Stomach (tissue), 19 donors: ENCODE data around the gene TMEM138. TPM values are rescaled to one million over a fixed set of nuclear protein-coding genes. Genes with fewer than 3 reads are reported as not detected.
A peak's percentile ranks its signal among the peaks of the same experiment; 100 is the strongest.

Experiments
- DNase-seq, 2 donors: peaks; one replicate each; pipeline versions ENCODE4 v3.0.0 to v3.0.0-alpha.2; 2013 to 2019
- H3K27ac ChIP-seq, 5 donors: fragments of 200-600 bp in 4 of 5; sonication (generic) in 4 of 5; one replicate each; pipeline ENCODE4 v1.5.1; 2013 to 2019; ENCODE audit warnings: mild to moderate bottlenecking in 1 of 5, moderate library complexity in 1 of 5
- H3K27me3 ChIP-seq, 3 donors: fragments of 200-600 bp; sonication (generic); one replicate each; pipeline ENCODE4 v1.5.1; 2017 to 2019; ENCODE audit warnings: mixed run types in 1 of 3
- H3K36me3 ChIP-seq, 4 donors: fragments of 200-600 bp; sonication (generic); 1 replicate in 3 of 4; 2 replicates in 1 of 4; pipeline ENCODE4 v1.5.1; 2016 to 2019
- H3K4me1 ChIP-seq, 4 donors: fragments of 200-600 bp; sonication (generic); one replicate each; pipeline ENCODE4 v1.5.1; 2016 to 2019
- H3K4me3 ChIP-seq, 4 donors: fragments of 200-600 bp; sonication (generic) in 3 of 4; one replicate each; pipeline ENCODE4 v1.5.1; 2016 to 2019; ENCODE audit warnings: mild to moderate bottlenecking in 1 of 4
- H3K9me3 ChIP-seq, 4 donors: fragments of 200-600 bp; sonication (generic); one replicate each; pipeline ENCODE4 v1.5.1; 2016 to 2019
- EP300 ChIP-seq: sonication (generic); formaldehyde crosslinking; IDR thresholded peaks from one replicate; pipeline ENCODE4 v1.6.1; 2017; ENCODE audit warnings: antibody characterized with exemption
- POLR2A ChIP-seq, 4 donors: fragments of 450-650 bp; IDR thresholded peaks; one replicate each; pipeline ENCODE4 v1.6.1; 2016; ENCODE audit warnings: antibody characterized with exemption in 4 of 4, control low read depth in 2 of 4, mild to moderate bottlenecking in 1 of 4, moderate library complexity in 1 of 4
- POLR2AphosphoS5 ChIP-seq, 3 donors: sonication (generic); formaldehyde crosslinking; IDR thresholded peaks; one replicate each; pipeline ENCODE4 v1.6.1; 2016; ENCODE audit warnings: antibody characterized with exemption in 3 of 3
- WGBS, 5 donors: extraction: QIAGEN DNeasy Blood & Tissue Kit in 3 of 5; methylation state at CpG; one replicate each; pipeline versions ENCODE4 v1.1.5 to v1.1.7; 2013 to 2018; 5-methylcytosine and 5-hydroxymethylcytosine counted together
- intact Hi-C: fragments of 100-400 bp; cut with DNase I; formaldehyde crosslinking; loops from one replicate; pipeline ENCODE4 v1.15.1; 2023; ENCODE audit warnings: low total_unique reads
- long read RNA-seq, 10 donors: transcript quantifications; one replicate each; lab custom pipeline, GENCODE V29; 2026
- polyA plus RNA-seq, 3 donors: library from polyadenylated mRNA; stranded (reverse); fragments of 200-250 nt; gene quantifications; one replicate each; pipeline ENCODE4 v1.2.3, GENCODE V29; 2013
- total RNA-seq, 5 donors: library from RNA; depleted of rRNA; stranded (reverse); fragments of >200 nt; gene quantifications; one replicate each; pipeline versions ENCODE4 v1.1.0 to v1.2.3, GENCODE V29; 2014 to 2016
- TF ChIP-seq, protein P1 (sequence below), 7 experiments: fragments of 450-650 bp in 4 of 7; fragments of 200-600 bp in 3 of 7; sonication (generic) in 3 of 7; IDR thresholded peaks; one replicate each; pipeline ENCODE4 v1.5.1; 2016 to 2019; ENCODE audit warnings: antibody characterized with exemption in 7 of 7, control low read depth in 2 of 7, mild to moderate bottlenecking in 1 of 7
- donor health status: healthy with polysubstance abuse.
- donor health status: Bipolar disorder and iron deficiency.
- donor health status: healthy.

TMEM138 gene
- total RNA-seq (100 to 1,000 TPM in 1 of 5 donors, 10 to 100 TPM in 4; 12.2 to 190 (median 24.4) TPM), polyA plus RNA-seq (10 to 100 TPM; 18.5 to 43.0 (median 22.3) TPM)
- long read RNA-seq, donor 1, partial matches to known transcripts: 0 of 1 reads
- long read RNA-seq, donor 1, other reads (novel, unspliced or antisense): 0 of 1 reads
- long read RNA-seq, donor 2, partial matches to known transcripts: 0 of 3 reads
- long read RNA-seq, donor 2, other reads (novel, unspliced or antisense): 0 of 3 reads
- long read RNA-seq, donor 3, partial matches to known transcripts: 0 of 5 reads
- long read RNA-seq, donor 3, other reads (novel, unspliced or antisense): 0 of 5 reads
- long read RNA-seq, donor 4: 0 reads
- long read RNA-seq, donor 5, transcript TMEM138-201 (5 exons, 1,848 nt): major isoform, 5 of 10 reads
- long read RNA-seq, donor 5, partial matches to known transcripts: 0 of 10 reads
- long read RNA-seq, donor 5, other reads (novel, unspliced or antisense): 0 of 10 reads
- long read RNA-seq, donor 6, partial matches to known transcripts: 0 of 12 reads
- long read RNA-seq, donor 6, other reads (novel, unspliced or antisense): 0 of 12 reads
- long read RNA-seq, donor 7, partial matches to known transcripts: 0 of 4 reads
- long read RNA-seq, donor 7, other reads (novel, unspliced or antisense): 0 of 4 reads
- long read RNA-seq, donor 8, partial matches to known transcripts: 0 of 5 reads
- long read RNA-seq, donor 8, other reads (novel, unspliced or antisense): 0 of 5 reads
- long read RNA-seq, donor 9, transcript TMEM138-201 (5 exons, 1,848 nt): major isoform, 5 of 11 reads
- long read RNA-seq, donor 9, partial matches to known transcripts: 0 of 11 reads
- long read RNA-seq, donor 9, other reads (novel, unspliced or antisense): 0 of 11 reads
- long read RNA-seq, donor 10, partial matches to known transcripts: 0 of 3 reads
- long read RNA-seq, donor 10, other reads (novel, unspliced or antisense): 0 of 3 reads

- H3K27me3 ChIP-seq: no peaks in the 10 kb centered on the region
- peaks cover 27 to 33% (median 30%) of the 10 kb centered on the region in 4 donors for H3K36me3 ChIP-seq
- H3K27ac ChIP-seq: peak within 1 kb of the TSS; percentile 91 to 99 (median 98)
- peak; percentile 93 to 97 for DNase-seq
- intact Hi-C loops: no loop called here
- no peaks in the 10 kb centered on the region for H3K9me3 ChIP-seq
- 0 to 1% (median 0%) methylated on average over 49 to 63 of the region's 63 CpGs for WGBS, 5 donors
- TF ChIP-seq, protein P1, sequence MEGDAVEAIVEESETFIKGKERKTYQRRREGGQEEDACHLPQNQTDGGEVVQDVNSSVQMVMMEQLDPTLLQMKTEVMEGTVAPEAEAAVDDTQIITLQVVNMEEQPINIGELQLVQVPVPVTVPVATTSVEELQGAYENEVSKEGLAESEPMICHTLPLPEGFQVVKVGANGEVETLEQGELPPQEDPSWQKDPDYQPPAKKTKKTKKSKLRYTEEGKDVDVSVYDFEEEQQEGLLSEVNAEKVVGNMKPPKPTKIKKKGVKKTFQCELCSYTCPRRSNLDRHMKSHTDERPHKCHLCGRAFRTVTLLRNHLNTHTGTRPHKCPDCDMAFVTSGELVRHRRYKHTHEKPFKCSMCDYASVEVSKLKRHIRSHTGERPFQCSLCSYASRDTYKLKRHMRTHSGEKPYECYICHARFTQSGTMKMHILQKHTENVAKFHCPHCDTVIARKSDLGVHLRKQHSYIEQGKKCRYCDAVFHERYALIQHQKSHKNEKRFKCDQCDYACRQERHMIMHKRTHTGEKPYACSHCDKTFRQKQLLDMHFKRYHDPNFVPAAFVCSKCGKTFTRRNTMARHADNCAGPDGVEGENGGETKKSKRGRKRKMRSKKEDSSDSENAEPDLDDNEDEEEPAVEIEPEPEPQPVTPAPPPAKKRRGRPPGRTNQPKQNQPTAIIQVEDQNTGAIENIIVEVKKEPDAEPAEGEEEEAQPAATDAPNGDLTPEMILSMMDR (IDR thresholded peaks at IDR 0.05): no peak
- TF ChIP-seq POLR2AphosphoS5 (IDR thresholded peaks at IDR 0.05): peak; percentile 88 to 92 (median 91)
- TF ChIP-seq POLR2A (IDR thresholded peaks at IDR 0.05): peak in 2 of 4 donors; percentile 34 to 53
- no peak for TF ChIP-seq EP300
- peak within 1 kb of the TSS; percentile 63 to 80 (median 70) for H3K4me3 ChIP-seq
- peaks cover 21 to 48% (median 33%) of the 10 kb centered on the region in 4 donors for H3K4me1 ChIP-seq
Measured at GRCh38 chr11:61361741-61362541, at the start of gene TMEM138, which contains the start of gene CYB561A3. Gene TMEM138, plus strand, starts transcription at chr11:61362374. Its CDS starts 2,017 bp downstream, at chr11:61364391. Gene CYB561A3, minus strand, starts transcription at chr11:61361882. Its CDS starts 5,169 bp downstream, at chr11:61356713.

DNA sequence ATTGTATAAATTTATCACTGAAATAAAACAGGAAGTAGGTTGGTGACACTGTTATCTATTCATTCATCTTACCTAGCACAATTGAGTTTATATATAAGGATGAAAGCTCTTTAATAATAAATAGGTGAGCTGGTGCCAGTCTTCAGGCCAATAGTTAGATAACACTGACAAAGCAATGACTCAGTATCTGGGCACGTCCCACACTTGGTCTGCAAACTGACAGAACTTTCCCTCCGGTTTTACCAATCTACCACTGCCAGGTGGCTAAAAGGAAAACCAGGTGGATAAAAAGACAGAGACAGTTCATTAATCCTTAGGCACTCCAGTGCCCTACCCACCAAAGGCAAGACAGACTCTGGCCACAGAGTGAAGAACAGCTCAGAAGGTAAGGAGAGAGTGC lies 46.9 kb upstream of the TMEM138 start:
- Histone ChIP-seq H3K4me1 (no peaks in the 10 kb centered on the region), H3K4me3 (no peak overlapping the region), H3K9me3 (no peaks in the 10 kb centered on the region), H3K27ac (no peak overlapping the region), H3K27me3 (no peaks in the 10 kb centered on the region), H3K36me3 (peaks cover 87 to 100% (median 99%) of the 10 kb centered on the region in 4 donors)
- WGBS, 5 donors: 39 to 63% (median 49%) methylated on average over 2 of the region's 2 CpGs
- intact Hi-C loops: no loop called here
- TF ChIP-seq POLR2A (IDR thresholded peaks at IDR 0.05) (no peak), EP300 (no peak), POLR2AphosphoS5 (IDR thresholded peaks at IDR 0.05) (no peak)
- TF ChIP-seq, protein P1 (IDR thresholded peaks at IDR 0.05): no peak
- no peak for DNase-seq

- peaks cover 82 to 94% (median 92%) of the 10 kb centered on the region in 4 donors for H3K36me3 ChIP-seq
- no peaks in the 10 kb centered on the region for H3K9me3 ChIP-seq
- H3K27ac ChIP-seq: no peak overlapping the region
- H3K4me3 ChIP-seq: no peak overlapping the region
- DNase-seq: no peak
- TF ChIP-seq EP300 (no peak), POLR2AphosphoS5 (IDR thresholded peaks at IDR 0.05) (no peak), POLR2A (IDR thresholded peaks at IDR 0.05) (no peak)
- TF ChIP-seq, protein P1 (IDR thresholded peaks at IDR 0.05): no peak
- H3K27me3 ChIP-seq: no peaks in the 10 kb centered on the region
- H3K4me1 ChIP-seq: peaks cover 2 to 18% (median 9%) of the 10 kb centered on the region in 4 donors
- 45 to 82% (median 65%) methylated on average over 2 of the region's 2 CpGs for WGBS, 5 donors
- intact Hi-C loops: no loop called here
Measured at GRCh38 chr11:61325649-61326414, 36.3 kb upstream of the TMEM138 start.
